ENCODE data around the gene BRMS1L.
A peak's percentile ranks its signal among the peaks of the same experiment; 100 is the strongest.

GRCh38 chr14:35826218-35826951, at the start of gene BRMS1L:
- TF ChIP-seq POLR2A (IDR thresholded peaks at IDR 0.05; ENCODE audit: low read depth, low read length), result peak; percentile 74
- TF ChIP-seq POLR2AphosphoS5 (IDR thresholded peaks at IDR 0.05; ENCODE audit: low read depth, low read length), result peak; percentile 73
- TF ChIP-seq TAF1 (IDR thresholded peaks at IDR 0.05; ENCODE audit: low read depth, low read length), result peak; percentile 53; the same call in 1 of the 2 replicates
- TF ChIP-seq SPI1 (IDR thresholded peaks at IDR 0.05; ENCODE audit: low read depth, low read length), result no peak
